ENCODE data around the gene YY1AP1. TPM values are rescaled to one million over a fixed set of nuclear protein-coding genes. Genes with fewer than 3 reads are reported as not detected.
"Not testable (repeated sequence)": the region's sequence is repeated elsewhere in the genome, so short reads cannot be mapped to it uniquely, and the experiment has no call there.

YY1AP1 gene
- total RNA-seq, 1 experiment from 2014 or later = 46.8 TPM

- Histone ChIP-seq H3K36me3 (replicated peaks; ENCODE audit: control insufficient read depth, insufficient read depth, low read length) (no peaks in the 10 kb centered on the region), H3K4me3 (ENCODE audit: insufficient read depth, low read depth, low read length) (no peak overlapping the region), H3K27me3 (ENCODE audit: control insufficient read depth, insufficient read depth, low read length) (no peaks in the 10 kb centered on the region)
- no peak for DNase-seq
These were observed 43.5 kb downstream of the YY1AP1 start for GRCh38 chr1:155645034-155645598.

- DNase-seq = no peak
- Histone ChIP-seq H3K27me3 (ENCODE audit: control insufficient read depth, insufficient read depth, low read length) (no peaks in the 10 kb centered on the region), H3K4me3 (ENCODE audit: insufficient read depth, low read depth, low read length) (no peak overlapping the region), H3K36me3 (replicated peaks; ENCODE audit: control insufficient read depth, insufficient read depth, low read length) (no peaks in the 10 kb centered on the region)
These were observed 45.3 kb downstream of the YY1AP1 start for GRCh38 chr1:155643230-155643629.

DNA sequence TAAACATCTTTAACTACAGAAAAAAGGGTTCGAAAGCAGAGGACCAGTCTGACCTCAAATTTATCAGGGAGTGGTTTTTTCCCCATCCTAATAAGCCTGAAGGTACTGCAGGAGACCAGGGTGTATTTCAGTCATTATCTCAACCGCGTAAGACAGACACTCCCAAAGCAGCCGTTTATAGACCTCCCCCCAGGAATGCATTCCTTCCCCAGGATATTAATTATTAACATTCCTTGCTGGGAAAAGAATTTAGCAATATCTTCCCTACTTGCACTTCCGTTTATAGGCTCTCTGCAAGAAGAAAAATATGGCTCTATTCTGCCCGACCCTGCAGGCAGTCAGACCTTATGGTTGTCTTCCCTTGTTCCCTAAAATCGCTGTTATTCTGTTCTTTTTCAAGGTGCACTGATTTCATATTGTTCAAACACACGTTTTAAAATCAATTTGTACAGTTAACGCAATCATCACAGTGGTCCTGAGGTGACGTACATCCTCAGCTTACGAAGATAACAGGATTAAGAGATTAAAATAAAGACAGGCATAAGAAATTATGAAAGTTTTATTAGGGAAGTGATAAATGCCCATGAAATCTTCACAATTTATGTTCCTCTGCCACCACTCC, 45.9 kb downstream of the YY1AP1 start:
- H3K27me3 ChIP-seq (ENCODE audit: control insufficient read depth, insufficient read depth, low read length); H3K4me3 ChIP-seq (ENCODE audit: insufficient read depth, low read depth, low read length); H3K36me3 ChIP-seq (replicated peaks; ENCODE audit: control insufficient read depth, insufficient read depth, low read length); DNase-seq: not testable (repeated sequence)

DNA sequence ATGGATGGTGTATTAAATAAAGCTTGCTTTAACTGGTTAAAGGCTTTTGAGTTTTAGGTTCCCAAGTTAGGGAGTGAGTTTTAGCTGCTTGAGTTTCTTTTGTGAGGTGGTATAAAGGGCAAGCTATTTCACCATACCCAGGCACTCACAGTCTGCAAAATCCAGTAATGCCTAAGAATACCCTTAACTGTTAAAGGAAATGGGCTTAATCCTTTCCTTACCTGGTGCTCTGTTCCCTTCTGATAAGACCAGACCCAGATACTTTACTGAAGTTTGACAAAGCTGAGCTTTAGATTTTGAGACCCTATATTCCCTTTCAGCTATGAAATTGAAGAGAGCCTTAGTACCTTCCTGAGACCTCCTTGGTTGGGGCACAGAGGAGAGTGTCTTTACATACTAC, 48.2 kb downstream of the YY1AP1 start:
- no peaks in the 10 kb centered on the region for H3K36me3 ChIP-seq (replicated peaks; ENCODE audit: control insufficient read depth, insufficient read depth, low read length)
- DNase-seq = no peak
- H3K27me3 ChIP-seq (ENCODE audit: control insufficient read depth, insufficient read depth, low read length) = no peaks in the 10 kb centered on the region
- H3K4me3 ChIP-seq (ENCODE audit: insufficient read depth, low read depth, low read length) = no peak overlapping the region

GRCh38 chr1:155636397-155637153, 52.0 kb downstream of the YY1AP1 start:
- Histone ChIP-seq H3K36me3 (replicated peaks; ENCODE audit: control insufficient read depth, insufficient read depth, low read length) (no peaks in the 10 kb centered on the region), H3K4me3 (ENCODE audit: insufficient read depth, low read depth, low read length) (no peak overlapping the region), H3K27me3 (ENCODE audit: control insufficient read depth, insufficient read depth, low read length) (no peaks in the 10 kb centered on the region)
- no peak for DNase-seq

GRCh38 chr1:155626428-155626827, 62.1 kb downstream of the YY1AP1 start:
- H3K27me3 ChIP-seq (ENCODE audit: control insufficient read depth, insufficient read depth, low read length); DNase-seq; H3K36me3 ChIP-seq (replicated peaks; ENCODE audit: control insufficient read depth, insufficient read depth, low read length); H3K4me3 ChIP-seq (ENCODE audit: insufficient read depth, low read depth, low read length): not testable (repeated sequence)

DNA sequence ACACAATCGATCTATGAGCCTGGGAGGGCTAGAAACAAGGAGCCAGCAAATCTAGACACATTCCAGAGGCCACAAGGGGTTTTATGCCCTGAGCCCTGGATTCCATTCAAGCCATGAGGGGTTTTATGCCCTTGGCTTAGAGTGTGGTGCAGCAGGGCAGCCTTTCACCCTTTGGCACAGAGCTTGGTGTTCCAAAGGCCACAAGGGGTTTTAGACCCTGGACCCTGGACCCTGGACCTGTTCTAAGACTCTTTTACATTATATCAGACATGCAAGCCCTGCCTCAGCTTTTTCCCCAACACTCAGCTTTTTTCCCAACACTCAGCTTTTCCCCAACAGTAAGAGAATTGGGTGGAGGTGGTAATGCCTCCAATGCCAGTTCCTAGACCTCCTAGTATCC, 65.2 kb downstream of the YY1AP1 start:
- Histone ChIP-seq H3K27me3 (ENCODE audit: control insufficient read depth, insufficient read depth, low read length) (no peaks in the 10 kb centered on the region), H3K36me3 (replicated peaks; ENCODE audit: control insufficient read depth, insufficient read depth, low read length) (no peaks in the 10 kb centered on the region), H3K4me3 (ENCODE audit: insufficient read depth, low read depth, low read length) (no peak overlapping the region)
- DNase-seq = no peak

- Histone ChIP-seq H3K4me3 (ENCODE audit: insufficient read depth, low read depth, low read length) (no peak overlapping the region), H3K36me3 (replicated peaks; ENCODE audit: control insufficient read depth, insufficient read depth, low read length) (no peaks in the 10 kb centered on the region), H3K27me3 (ENCODE audit: control insufficient read depth, insufficient read depth, low read length) (no peaks in the 10 kb centered on the region)
- DNase-seq = no peak
These were observed 66.4 kb downstream of the YY1AP1 start for GRCh38 chr1:155622191-155622590.

GRCh38 chr1:155613226-155613625, 75.3 kb downstream of the YY1AP1 start:
- not testable (repeated sequence) for DNase-seq; H3K27me3 ChIP-seq (ENCODE audit: control insufficient read depth, insufficient read depth, low read length); H3K4me3 ChIP-seq (ENCODE audit: insufficient read depth, low read depth, low read length); H3K36me3 ChIP-seq (replicated peaks; ENCODE audit: control insufficient read depth, insufficient read depth, low read length)

- H3K27me3 ChIP-seq (ENCODE audit: control insufficient read depth, insufficient read depth, low read length); DNase-seq; H3K36me3 ChIP-seq (replicated peaks; ENCODE audit: control insufficient read depth, insufficient read depth, low read length): not testable (repeated sequence)
- peak overlapping the region; percentile 41 for H3K4me3 ChIP-seq (ENCODE audit: insufficient read depth, low read depth, low read length)
These were observed 78.3 kb downstream of the YY1AP1 start for GRCh38 chr1:155610257-155610647.

- DNase-seq = peak; percentile 95
- no peaks in the 10 kb centered on the region for H3K27me3 ChIP-seq (ENCODE audit: control insufficient read depth, insufficient read depth, low read length)
- peak within 1 kb of the TSS; percentile 79 for H3K4me3 ChIP-seq (ENCODE audit: insufficient read depth, low read depth, low read length)
- H3K36me3 ChIP-seq (replicated peaks; ENCODE audit: control insufficient read depth, insufficient read depth, low read length) = peaks cover 6% of the 10 kb centered on the region
These were observed 78.9 kb downstream of the YY1AP1 start, which contains the start of gene MSTO1 for GRCh38 chr1:155609515-155610256. MSTO1 (plus strand) TSS chr1:155610218; CDS start chr1:155610249, 31 bp downstream.

Other genes with a start within 250 kb of the YY1AP1 start
- 12.0 and 21.0 TPM in 2 replicates for gene ASH1L, start 126.0 kb downstream of the YY1AP1 start, total RNA-seq (2014; rRNA removed; shearing (Covaris generic))
- 57.6 and 68.0 TPM in 2 replicates for gene MSTO1, start 78.6 kb downstream of the YY1AP1 start, total RNA-seq (2014; rRNA removed; shearing (Covaris generic))
- gene DAP3, start 317 bp upstream of the YY1AP1 start, total RNA-seq (2014; rRNA removed; shearing (Covaris generic)) = 104 and 138 TPM in 2 replicates
- gene GON4L, start 168.4 kb upstream of the YY1AP1 start, total RNA-seq (2014; rRNA removed; shearing (Covaris generic)) = 30.7 and 42.5 TPM in 2 replicates
- gene SYT11, start 170.8 kb upstream of the YY1AP1 start, total RNA-seq (2014; rRNA removed; shearing (Covaris generic)) = 9.6 and 11.0 TPM in 2 replicates
- 39.1 and 47.1 TPM in 2 replicates for gene RIT1, start 222.6 kb upstream of the YY1AP1 start, total RNA-seq (2014; rRNA removed; shearing (Covaris generic))
- 58.4 and 78.1 TPM in 2 replicates for gene KHDC4, start 245.6 kb upstream of the YY1AP1 start, total RNA-seq (2014; rRNA removed; shearing (Covaris generic))

All from H7 (cell line).